ENCODE measurements around the gene PSMB1.

DNA sequence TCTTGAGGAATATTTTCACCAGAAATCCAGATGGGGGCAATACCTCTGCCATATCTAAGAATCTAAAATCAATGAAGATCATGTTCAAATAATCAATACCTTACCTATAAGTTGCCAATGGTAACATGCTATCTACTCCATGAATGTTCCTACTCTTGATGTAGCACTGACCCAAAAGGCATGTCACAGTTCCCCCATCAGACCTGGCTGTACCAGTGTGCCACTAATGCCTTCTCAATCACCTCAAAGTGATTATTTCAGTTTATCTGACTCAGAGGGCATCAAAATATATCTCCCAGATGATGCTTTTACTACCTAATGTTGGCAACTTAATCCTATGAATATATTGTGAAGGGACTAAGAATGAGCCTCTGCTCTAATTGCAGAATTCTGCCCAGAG, 25.8 kb upstream of the PSMB1 start:
- TF ChIP-seq CTCF (IDR thresholded peaks at IDR 0.05) (no peak), EZH2 (IDR thresholded peaks at IDR 0.05) (no peak), EZH2phosphoT487 (IDR thresholded peaks at IDR 0.05) (no peak)
